Measurements from ENCODE around the gene CALML6.

The CALML6 gene

DNA sequence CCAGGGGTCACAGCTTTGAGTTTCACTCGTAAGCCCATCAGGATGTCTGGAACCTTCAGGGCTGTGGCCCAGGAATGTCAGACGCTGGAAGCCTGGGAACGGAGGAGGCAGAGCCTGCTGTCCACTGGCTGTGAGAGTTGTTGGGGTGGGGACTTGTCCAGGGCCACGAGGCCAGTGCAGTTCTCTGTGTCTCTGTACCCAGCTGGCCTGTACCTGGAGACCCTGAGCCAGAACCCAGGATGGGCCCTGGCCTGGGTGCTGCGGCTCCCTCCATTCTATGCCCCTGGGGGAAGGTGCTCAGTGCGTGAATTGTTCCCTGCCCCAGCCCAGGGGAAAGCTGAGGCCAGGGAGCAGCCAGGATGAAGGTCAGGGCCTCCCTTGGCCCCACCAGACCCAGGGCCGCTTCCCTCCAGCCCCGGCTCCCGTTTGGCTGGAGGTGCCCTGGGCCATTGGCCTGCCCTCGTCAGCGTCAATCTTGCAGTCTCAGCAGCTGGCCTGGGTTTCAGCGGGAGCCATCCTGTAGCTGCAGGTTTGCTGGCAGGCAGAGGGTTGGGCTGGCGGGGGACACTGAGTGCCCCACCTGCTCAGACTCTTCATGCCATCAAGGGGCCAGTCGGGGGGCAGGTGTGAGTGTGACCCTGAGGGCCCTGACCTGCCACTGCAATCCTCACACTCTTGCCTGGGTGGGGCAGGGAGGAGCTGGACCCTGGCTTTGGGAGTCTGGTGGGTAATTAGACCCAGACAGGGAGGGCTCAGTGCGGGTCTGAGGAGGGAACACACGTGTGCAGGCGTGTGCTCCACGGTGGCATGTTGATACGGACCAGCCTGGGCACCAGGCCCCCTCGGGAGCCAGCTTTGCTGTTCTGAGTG is 724 bp upstream of the CALML6 start:
- peak; percentile 67 for DNase-seq

DNA sequence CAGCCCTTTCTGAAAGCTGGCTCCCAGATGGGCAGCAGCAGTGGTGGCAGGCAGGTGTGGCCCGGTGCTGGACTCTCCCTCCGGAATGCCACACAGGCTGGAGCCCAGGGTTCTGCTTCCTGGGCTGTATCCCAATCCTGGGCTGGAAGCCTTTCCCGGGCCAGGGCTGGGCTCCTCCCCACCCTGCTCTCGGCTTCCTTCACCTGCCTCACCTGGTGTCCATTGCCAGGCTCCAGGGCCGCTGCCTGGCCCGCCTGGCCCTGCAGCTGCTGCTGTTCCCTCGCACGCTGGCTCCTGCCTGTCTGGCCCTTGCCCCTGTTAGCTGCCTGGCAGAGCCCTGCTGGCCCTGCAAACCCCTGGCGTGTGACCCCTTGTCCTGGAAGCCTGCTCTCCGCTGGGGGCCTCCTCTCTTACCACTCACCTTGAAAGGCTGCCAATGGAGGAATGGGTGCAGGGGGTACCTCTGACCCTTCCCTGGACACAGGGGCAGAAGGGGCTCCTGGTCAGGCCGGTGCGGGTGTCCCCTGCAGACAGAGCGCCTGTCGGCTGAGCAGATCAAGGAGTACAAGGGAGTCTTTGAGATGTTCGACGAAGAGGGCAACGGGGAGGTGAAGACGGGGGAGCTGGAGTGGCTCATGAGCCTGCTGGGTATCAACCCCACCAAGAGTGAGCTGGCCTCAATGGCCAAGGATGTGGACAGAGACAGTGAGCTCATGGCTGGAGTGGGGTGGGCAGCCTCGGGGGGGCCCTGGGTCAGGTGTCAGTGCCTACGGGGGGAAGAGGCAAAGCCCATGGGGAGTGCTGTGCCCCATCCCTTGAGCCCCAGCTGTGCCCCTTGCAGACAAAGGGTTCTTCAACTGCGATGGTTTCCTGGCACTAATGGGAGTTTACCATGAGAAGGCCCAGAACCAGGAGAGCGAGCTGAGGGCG is 1.1 kb downstream of the CALML6 start:
- no peak for DNase-seq

DNA sequence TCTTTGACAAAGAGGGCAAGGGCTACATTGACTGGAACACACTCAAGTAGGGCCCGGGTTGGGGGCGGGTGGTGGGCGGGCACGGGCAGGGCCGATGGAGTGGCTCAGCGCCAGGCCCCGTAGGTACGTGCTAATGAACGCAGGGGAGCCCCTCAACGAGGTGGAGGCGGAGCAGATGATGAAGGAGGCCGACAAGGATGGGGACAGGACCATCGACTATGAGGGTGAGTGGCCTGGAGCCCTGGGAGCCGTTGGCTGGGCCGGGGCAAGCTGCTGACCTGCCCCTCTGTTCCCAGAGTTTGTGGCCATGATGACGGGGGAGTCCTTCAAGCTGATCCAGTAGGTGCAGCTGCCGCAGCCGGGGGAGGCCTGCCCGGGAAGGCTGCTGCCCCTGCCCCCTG is 1.8 kb downstream of the CALML6 start:
- no peak for DNase-seq

DNA sequence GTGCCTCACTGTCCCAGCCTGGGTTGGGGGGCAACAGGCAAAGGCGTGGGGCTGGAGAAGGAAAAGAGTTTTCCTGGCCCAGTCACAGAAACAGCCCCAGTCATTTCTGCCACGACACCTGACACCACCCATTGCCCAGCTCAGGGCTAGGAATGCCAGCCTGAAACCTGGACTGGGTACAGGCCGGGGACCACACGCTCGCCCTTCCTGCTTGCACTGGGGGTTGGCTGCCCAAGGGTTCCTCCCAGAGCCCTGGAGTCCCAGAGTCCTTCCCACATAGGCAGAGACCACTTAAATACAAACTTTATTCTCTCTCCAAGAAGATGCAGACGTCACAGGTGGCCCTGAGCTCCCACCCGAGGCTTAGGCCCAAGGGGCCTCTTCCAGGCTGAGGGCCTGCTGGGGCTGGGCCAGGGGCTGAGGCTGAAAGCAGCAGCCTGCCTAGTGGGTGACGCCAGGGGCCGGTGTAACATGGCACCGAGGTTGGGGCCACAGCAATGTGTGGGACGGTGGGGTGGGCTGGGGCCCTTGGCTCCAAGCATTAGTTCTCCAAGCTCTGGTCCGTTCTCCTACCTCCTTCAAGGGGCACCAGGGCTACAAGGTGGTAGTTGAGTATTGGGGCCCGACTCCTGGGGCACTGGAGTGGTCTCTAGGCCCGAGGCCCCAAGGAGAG is 2.4 kb downstream of the CALML6 start:
- no peak for DNase-seq

DNA sequence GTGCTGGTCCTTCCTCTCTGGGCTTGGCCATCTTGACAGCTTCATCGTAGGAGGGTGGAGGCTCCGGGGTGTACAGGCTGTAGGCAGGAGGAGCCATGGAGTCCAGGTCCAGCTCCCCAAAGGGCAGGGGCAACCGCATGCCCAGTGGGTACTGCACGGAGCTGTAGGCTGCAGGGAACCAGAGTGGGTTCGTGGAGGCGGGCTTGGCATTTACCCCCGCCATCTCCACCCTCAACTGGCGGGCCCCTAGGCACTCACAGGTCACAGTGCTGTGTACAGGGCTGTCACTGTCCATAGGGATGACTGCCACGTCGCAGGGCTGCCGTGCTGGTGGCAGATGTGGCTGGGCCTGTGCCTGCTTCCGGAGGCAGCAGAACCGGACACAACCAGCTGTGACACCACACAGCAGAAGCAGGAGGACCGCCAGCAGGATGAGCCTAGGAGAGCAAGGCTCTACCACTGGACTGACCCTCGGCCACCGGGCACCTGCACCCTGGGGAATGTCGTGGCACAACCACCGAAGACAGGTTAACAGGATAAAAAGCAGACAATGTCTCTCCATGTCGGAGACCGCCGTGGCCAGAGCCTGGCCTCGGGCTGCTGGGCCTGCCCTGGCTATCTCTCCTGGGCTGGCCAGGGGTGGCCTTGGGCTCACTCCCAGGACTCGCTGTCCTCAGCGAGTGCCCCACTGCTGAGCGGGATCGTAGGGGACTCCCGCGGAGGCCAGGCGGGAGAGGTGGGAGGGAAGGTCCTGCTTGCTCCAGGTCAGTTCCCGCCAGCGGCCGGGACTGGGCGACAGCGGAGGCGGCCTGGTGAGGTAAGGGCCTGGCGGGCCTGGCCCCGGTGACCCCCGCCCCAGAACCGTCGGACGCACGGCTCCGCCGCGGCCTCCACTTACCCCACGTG is 3.2 kb downstream of the CALML6 start:
- no peak for DNase-seq

DNA sequence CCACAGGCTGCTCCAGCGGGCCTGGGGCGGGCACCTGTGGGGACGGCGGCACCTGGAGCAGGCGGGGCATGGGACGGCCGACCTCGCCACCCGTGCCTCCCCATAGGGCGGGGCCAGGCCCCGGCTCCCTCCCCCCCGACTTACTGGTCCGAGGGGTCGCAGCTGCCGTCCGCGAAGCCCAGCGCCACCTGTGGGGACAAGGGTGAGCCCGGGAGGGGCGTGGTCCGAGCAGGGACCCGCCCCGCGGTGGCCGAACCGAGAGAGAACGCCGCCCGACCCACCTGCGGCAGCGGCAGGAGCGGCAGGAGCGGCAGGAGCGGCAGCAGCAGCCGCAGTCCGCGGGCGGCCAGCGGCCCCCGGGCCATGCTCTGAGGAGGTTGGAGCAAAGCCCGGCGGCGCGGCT is 3.8 kb downstream of the CALML6 start, which contains the start of gene TMEM52:
Gene TMEM52, minus strand, starts transcription at position 379 of the 403 bp plus-strand sequence. Its CDS starts 14 bp downstream, at position 365.
- DNase-seq: no peak

DNA sequence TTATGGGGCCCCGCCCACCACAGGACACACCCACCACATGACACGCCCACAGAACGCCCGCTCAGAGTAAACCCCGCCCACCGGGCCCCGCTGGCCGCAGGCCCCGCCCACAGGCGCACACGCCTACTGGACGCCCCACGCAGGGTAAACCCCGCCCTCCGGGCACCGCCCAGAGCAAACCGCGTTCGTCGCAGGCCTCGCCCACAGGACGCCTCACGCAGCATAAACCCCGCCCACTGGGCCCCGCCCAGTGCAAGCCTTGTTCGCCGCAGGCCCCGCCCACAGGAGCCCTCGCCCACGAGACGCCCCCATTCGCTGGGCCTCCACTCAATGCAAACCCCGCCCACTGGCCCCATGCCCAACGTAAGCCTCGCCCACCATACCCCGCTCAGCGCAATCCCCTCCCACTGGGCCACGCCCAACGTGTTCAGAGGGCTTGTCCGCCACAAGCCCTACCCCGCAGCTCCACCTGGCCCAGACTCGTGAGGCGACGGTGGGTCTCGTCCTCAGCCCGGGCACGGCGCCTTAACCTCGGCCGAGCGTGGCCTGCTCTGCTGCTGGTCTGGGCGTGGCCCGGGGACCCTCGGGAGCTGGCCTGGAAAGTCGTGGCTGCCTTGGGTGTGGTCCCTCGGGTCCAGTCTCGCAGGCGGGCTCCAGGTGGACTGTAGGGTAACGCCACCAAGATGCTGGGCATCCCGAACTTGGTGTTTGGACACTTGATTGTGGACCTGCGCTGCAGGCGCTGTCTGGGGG is 4.4 kb downstream of the CALML6 start:
- peak; percentile 100 for DNase-seq

DNA sequence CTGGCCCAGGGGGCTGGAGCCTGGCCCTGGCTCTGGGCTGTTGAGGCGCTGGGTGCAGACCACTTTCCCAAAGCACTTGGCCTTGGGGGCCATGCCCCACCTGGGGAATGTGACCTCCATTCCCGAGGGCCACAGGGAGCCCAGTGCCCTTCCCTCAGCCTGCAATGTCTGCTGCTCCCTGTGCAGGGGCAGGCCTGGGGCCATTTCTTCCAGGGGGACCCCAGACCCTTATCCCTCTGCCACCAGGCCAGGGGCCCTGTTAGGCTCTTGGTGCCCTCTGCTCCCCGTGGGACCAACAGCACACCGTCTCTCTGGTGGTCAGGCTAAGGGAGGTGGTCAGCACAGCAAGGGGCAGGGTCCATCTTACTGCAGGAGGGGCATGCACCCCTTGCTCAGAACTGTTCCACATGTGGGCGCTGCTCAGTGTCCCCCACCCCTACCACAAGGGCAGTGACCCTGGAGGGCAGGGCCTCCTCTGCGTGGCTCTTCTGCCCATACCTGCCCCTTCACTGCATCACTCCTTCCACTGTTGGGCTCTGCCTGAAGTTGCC is 5.1 kb downstream of the CALML6 start:
- DNase-seq: no peak

DNA sequence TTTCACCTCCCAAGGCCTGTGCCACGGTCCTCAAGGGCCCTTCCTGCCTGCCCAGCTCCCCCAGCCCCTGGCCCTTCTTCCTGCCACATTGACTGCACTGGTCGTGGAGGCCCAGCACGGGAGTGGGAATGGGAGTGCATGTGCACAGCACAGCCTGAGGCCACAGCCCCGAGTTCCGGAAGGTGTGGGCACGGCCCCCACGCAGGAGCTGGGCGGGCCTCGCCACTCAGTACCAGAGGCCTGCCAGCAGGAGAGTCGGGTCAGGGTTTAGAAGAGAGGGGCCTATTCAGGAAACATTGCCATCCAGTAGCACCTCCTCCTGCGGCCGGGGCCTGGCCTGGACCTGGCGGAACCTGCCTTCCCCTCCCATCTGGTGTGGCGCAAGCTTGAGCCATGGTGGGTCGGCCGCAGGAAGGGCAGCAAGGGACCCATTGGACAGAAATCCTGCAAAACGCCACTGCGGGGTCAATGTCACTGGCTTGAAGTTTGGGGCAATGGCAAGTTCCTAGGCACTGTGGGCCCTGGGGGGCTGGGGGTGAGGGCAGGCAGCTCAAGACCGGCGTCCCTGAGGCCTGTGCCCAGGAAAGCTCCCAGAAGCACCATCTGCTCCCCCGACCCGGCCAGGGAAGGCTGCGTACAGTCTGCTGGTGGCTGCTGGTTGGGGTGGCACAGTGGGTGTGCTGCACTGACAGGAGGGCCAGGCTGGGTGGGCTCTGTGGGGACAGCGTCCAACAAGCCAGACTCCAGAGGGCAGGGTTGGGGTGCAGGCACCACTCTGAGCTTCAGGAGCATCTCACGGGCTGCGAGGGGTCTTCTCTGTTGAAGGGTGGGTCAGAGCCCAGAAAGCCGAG is 5.8 kb downstream of the CALML6 start:
- DNase-seq: no peak

DNA sequence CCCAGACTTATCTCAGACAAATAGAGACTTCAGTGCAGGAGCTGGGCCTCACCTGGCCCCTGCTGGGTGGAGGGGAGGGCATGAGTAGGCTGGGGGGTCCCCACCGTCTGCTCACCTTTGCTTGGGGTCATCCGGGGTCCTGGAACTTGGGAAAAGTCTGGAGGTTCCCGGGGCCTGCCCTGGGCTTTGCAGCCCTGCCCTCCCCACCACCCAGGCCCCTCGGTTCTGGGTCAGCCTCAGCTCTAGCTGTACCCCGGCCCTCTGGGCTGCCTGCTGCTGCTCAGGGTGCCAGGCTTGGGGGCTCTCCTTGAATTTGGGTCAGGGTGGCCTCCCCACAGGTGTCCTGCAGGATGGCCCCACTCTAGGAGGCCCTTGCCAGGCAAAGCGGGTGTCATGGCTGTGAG is 6.4 kb downstream of the CALML6 start:
- DNase-seq: no peak

DNA sequence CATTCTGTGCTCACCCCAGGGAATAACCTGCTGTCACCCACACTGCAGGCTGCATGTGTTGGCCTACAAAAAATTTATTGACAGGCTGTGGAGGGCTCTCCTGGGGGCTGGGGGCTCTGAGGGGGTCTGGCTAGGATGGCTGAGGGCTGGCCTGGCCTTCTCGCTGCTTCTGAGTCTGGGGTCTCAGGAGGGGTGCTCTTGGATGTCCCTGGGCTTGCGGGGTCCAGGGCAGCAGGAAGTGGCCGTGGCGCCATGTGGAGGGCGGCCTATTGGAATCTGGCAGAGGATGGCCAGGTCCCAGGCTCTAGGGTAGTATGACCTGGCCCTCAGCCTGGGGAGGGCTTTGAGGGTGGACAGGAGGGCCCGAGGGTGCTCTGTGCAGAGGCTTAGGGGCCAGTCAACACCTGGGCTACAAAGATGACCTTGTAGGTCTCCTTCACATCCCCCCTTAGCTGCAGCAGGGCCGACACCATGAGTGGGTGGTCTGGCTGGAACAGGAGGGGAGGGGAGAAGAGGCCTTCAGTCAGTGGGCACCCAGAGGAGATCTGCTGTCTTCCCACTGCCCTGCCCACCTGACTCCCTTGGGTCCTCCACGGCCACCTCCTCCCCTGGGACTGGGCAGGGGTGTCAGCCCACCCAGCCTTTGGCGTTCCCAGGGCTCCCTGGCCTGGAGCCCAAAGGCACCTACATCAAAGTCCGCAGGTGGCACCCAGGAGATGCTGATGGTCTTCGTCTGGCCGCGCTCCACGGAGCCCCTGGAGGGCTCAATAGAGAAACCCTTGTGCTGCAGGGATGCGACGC is 7.0 kb downstream of the CALML6 start:
- no peak for DNase-seq

DNA sequence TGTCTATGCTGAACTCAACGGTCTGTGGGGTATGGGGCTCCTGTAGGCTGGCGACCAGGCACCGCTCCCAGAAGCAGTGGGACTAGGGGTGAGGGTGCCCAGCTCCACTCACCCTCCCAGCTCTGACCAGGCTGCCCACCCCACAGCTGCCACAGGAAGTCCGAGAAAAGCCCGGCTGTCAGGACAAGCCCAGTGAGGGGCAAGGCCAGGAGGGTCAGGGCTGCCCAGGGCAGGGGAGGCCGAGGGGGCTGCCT is 7.6 kb downstream of the CALML6 start:
- no peak for DNase-seq

DNA sequence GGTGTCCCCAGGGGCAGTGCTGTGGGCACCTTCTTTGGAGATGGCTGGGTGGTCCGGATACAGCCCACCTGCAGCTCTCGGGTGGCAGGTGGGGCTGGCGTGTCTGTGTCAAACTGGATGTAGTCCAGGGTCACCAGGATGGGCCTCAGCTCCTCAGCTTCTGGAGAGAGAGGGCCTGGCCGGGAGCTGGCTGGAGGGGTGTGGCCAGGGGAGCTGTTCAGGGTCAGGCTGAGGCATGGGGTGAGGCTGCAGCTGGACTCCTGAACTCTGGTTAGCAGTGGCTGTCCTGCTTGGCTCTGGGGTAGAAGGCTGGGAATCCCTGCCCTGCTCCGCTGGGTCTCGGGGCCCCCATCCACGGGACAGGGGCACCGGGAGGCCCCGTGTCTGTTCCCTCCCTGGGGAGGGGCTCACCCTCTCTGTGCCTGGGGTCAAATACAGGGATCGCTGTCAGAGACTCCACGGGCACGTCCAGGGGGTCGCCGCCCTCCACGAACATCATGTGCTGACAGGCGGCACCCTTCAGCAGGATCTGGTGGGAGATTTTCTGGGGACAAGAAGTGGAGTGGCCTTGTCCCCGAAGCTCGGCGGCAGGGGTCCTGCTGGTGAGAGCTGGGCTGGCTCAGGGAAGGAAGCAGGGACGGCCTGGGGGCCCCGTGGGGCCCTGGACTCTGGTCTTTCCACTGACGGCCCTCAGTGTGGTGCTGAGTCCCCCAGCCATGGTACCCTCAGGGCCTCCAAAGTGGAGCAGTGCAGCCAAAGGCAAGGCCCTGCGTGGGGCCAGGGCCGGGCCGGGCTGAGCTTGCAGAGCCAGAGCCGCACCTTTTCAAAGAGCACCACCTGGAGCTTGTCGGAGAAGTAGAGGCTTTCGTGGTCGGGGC is 8.1 kb downstream of the CALML6 start:
- DNase-seq: no peak

DNA sequence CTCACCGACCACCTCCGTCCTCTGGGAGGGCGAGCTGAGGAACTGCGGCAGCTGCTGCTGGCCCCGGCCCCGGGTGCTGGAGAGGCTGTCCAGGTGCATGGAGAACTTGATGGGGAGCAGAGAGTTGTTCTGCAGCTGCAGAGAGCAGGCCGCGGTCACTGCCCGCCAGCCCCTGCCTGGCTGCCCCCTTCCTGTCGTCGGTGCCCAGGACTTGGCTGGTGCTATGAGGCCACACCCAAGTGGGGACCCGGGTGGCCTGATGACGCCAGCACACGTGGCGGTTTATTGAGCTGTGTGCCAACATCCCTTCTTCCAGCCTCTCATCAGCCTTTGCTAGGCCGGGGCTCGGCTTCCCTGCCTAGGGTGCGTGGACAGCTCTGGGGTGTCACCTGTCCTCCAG is 9.3 kb downstream of the CALML6 start:
- DNase-seq: no peak

DNA sequence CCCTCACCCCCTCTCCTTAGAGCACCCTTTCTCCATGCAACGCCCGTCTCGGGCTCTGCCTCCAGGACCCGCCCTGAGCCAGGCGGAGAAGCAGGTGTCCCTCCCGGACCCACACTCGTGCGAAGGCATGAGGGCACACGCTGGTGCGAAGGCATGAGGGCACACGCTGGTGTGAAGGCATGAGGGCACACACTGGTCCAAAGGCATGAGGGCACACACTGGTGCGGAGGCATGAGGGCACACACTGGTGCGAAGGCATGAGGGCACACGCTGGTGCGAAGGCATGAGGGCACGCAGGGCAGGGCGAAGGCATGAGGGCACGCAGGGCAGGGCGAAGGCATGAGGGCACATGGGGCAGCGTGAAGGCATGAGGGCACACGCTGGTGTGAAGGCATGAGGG is 9.8 kb downstream of the CALML6 start:
- DNase-seq: no peak

DNA sequence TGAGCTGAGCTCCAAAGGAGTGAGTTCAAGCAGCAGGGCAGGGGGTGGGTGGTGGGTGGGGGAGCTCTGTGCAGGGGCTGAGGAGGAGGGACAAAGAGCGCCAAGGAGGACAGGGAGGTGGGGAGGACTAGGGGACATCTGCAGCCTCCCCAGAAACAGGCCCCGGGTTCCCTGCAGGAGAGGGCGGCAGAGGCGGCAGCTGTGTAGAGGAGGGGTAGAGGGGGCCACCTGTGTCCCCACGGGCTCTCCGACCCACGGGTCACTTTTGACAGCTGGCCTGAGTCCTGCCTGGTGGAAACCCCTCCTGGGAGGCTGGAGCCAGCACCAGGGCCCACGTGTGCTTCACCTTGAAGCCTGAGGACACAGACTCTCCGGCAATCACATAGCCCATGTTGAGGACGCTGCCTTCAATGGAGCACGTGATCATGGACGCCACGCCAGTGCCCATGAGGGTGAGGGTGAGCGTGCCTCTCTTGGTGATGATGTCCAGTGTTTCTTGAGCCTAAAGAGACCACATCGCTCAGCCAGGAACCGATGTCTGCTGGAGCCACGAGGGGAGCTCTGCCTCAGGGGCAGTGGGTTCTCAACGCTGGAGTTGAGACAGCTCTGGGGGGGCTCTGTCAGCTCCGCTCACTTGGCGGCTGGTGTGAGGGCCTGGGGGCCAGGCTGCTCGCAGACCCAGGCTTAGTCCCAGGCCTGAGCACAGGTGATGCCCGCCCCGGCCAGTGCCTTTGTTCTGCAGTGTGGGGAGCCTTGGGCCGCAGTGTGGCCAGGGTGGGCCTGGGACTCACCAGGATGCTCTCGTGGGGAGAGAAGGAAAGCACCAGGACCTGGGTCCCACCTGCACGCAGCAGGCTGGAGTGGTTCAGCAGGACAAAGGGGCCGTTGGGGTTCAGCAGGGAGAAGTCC is 10.6 kb downstream of the CALML6 start:
- DNase-seq: peak; percentile 44

DNA sequence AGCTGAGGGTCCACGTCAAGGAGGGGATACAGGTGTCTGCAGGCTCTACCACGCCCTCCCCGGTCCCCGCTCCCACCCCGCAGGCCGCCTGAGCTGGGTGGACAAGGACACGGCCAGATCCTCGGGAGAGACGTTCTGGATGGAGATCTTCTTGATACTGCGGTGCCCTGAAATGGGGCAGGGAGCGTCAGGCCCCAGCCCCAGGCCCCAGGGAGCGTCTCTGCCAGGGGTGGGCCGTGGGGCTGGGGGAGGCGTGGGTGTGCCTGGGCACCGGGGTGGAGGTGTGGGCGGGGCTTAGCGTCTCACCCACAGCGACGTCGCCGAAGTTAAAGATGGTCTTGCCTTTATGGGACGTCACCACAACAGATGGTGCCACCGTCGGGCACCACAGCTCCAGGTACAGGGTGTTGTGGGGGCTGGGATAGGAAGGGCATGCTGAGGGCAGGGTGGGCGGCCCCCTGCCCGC is 11.3 kb downstream of the CALML6 start:
- DNase-seq: peak; percentile 48

All from islet precursor cell (in vitro differentiated cells).